DND-41 (cell line): ENCODE data around the gene ACADM.
"Not testable (repeated sequence)": the region's sequence is repeated elsewhere in the genome, so short reads cannot be mapped to it uniquely, and the experiment has no call there.

ENCODE experiments used
- ATAC-seq: fragments of 200-7000 bp; cut with Tn5 transposase; 3 replicates; pipeline ENCODE4 v1.9.1; 2021; ENCODE audit warnings: low read depth; ENCODE audit not compliant: insufficient read depth
- DNase-seq: peaks from one replicate; pipeline ENCODE4 v3.0.0-alpha.2; 2020
- H2AFZ ChIP-seq: 2 replicates; pipeline ENCODE4 v1.6.0; 2012; ENCODE audit warnings: low read depth, low read length
- H3K27ac ChIP-seq: 2 replicates; pipeline ENCODE4 v1.5.1; 2012; ENCODE audit warnings: low read length, inconsistent platforms
- H3K27me3 ChIP-seq: fragments of 200-600 bp; sonication (generic); 2 replicates; pipeline ENCODE4 v1.6.0; 2012; ENCODE audit warnings: low read length, mild to moderate bottlenecking, inconsistent platforms; ENCODE audit not compliant: insufficient read depth, poor library complexity
- H3K36me3 ChIP-seq: 2 replicates; pipeline ENCODE4 v1.5.1; 2012; ENCODE audit warnings: low read length, inconsistent platforms; ENCODE audit not compliant: insufficient read depth
- H3K4me1 ChIP-seq: 2 replicates; pipeline ENCODE4 v1.5.1; 2012; ENCODE audit warnings: mild to moderate bottlenecking, low read length; ENCODE audit not compliant: insufficient read depth
- H3K4me2 ChIP-seq: 2 replicates; pipeline ENCODE4 v1.6.0; 2012; ENCODE audit warnings: mild to moderate bottlenecking, moderate library complexity, low read length, inconsistent platforms; ENCODE audit not compliant: insufficient read depth
- H3K4me3 ChIP-seq, 2 experiments: fragments of 200-600 bp in 1 of 2; shearing (Covaris generic) in 1 of 2; 2 replicates each; pipeline ENCODE4 v1.5.1; 2012 to 2016; ENCODE audit warnings: inconsistent platforms in 2 of 2, low read length in 2 of 2, mild to moderate bottlenecking in 2 of 2, low read depth in 1 of 2, moderate library complexity in 1 of 2
- H3K79me2 ChIP-seq: 2 replicates; pipeline ENCODE4 v1.6.0; 2012; ENCODE audit warnings: low read length, inconsistent platforms; ENCODE audit not compliant: insufficient read depth
- H3K9ac ChIP-seq: 2 replicates; pipeline ENCODE4 v1.6.0; 2012; ENCODE audit warnings: low read depth, mild to moderate bottlenecking, inconsistent platforms, low read length, moderate library complexity
- H3K9me3 ChIP-seq: 2 replicates; pipeline ENCODE4 v1.5.1; 2012; ENCODE audit warnings: low read length, moderate library complexity, mild to moderate bottlenecking, inconsistent platforms; ENCODE audit not compliant: insufficient read depth, severe bottlenecking
- H4K20me1 ChIP-seq: 2 replicates; pipeline ENCODE4 v1.6.0; 2012; ENCODE audit warnings: low read length; ENCODE audit not compliant: insufficient read depth
- EZH2 ChIP-seq: IDR thresholded peaks from 3 replicates; pipeline ENCODE4 v1.6.1; 2012; ENCODE audit warnings: borderline replicate concordance, low read depth, mild to moderate bottlenecking, moderate library complexity, low read length, inconsistent platforms; ENCODE audit not compliant: severe bottlenecking
- TF ChIP-seq, protein P1 (sequence below): IDR thresholded peaks from 2 replicates; pipeline ENCODE4 v1.5.1; 2012; ENCODE audit warnings: borderline replicate concordance, low read length, moderate library complexity, mild to moderate bottlenecking; ENCODE audit not compliant: poor library complexity, severe bottlenecking; ENCODE audit errors: extremely low read depth

Gene ACADM

DNA sequence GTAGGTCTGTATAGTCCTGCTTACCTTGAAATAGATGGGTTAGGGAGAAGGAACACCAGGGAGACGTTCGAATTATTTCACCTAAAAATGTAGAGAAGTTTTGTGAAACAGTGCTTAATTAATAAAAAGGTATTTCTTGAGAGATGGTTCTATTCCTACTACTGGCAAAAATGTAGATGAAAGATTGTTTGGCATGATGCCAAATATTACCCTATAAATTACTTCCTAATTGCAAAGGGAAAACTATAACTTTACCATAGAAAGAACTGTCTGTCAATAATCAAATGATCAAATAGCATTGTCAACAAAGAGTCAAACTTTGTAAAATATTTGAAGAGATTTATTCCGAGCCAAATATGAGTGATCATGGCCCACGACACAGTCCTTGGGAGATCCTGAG is 4.2 kb upstream of the ACADM start:
- H3K79me2 ChIP-seq = peaks cover 12% of the 10 kb centered on the region
- DNase-seq (no peak), ATAC-seq (no peak)
- H3K4me3 ChIP-seq = no peak overlapping the region
- H2AFZ ChIP-seq = no peak overlapping the region
- no peaks in the 10 kb centered on the region for H3K27me3 ChIP-seq
- H3K36me3 ChIP-seq = no peaks in the 10 kb centered on the region
- H3K9ac ChIP-seq = no peak overlapping the region
- no peak overlapping the region for H3K27ac ChIP-seq
- no peak overlapping the region for H3K4me2 ChIP-seq
- H4K20me1 ChIP-seq = no peaks in the 10 kb centered on the region
- TF ChIP-seq, protein P1, sequence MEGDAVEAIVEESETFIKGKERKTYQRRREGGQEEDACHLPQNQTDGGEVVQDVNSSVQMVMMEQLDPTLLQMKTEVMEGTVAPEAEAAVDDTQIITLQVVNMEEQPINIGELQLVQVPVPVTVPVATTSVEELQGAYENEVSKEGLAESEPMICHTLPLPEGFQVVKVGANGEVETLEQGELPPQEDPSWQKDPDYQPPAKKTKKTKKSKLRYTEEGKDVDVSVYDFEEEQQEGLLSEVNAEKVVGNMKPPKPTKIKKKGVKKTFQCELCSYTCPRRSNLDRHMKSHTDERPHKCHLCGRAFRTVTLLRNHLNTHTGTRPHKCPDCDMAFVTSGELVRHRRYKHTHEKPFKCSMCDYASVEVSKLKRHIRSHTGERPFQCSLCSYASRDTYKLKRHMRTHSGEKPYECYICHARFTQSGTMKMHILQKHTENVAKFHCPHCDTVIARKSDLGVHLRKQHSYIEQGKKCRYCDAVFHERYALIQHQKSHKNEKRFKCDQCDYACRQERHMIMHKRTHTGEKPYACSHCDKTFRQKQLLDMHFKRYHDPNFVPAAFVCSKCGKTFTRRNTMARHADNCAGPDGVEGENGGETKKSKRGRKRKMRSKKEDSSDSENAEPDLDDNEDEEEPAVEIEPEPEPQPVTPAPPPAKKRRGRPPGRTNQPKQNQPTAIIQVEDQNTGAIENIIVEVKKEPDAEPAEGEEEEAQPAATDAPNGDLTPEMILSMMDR = no peak
- no peak for TF ChIP-seq EZH2
- peaks cover 12% of the 10 kb centered on the region for H3K4me1 ChIP-seq
- no peaks in the 10 kb centered on the region for H3K9me3 ChIP-seq

DNA sequence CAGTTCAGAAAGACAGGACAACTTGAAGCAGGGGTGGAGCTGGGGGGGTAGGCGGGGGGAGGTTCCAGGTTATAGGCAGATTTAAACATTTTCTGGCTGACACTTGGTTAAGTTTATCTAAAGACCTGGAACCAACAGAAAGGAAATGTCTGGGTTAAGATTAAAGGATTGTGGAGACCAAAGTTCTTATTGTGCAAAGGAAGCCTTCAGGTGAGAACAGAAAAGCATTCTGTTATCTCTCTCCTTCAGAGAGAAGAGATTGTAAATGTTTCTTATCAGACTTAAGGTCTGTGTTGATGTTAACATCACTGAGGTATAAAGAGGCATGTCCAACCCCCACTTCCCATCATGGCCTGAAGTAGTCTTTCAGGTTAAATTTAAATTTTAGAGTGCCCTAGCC is 3.7 kb upstream of the ACADM start:
- Histone ChIP-seq H3K9me3 (no peaks in the 10 kb centered on the region), H3K27me3 (no peaks in the 10 kb centered on the region), H3K79me2 (peaks cover 17% of the 10 kb centered on the region), H3K4me1 (peaks cover 17% of the 10 kb centered on the region), H3K27ac (no peak overlapping the region), H3K4me3 (no peak overlapping the region), H3K9ac (no peak overlapping the region), H2AFZ (no peak overlapping the region), H4K20me1 (no peaks in the 10 kb centered on the region), H3K36me3 (no peaks in the 10 kb centered on the region), H3K4me2 (no peak overlapping the region)
- no peak for ATAC-seq
- no peak for DNase-seq
- TF ChIP-seq, protein P1 = no peak
- TF ChIP-seq EZH2 = no peak

DNA sequence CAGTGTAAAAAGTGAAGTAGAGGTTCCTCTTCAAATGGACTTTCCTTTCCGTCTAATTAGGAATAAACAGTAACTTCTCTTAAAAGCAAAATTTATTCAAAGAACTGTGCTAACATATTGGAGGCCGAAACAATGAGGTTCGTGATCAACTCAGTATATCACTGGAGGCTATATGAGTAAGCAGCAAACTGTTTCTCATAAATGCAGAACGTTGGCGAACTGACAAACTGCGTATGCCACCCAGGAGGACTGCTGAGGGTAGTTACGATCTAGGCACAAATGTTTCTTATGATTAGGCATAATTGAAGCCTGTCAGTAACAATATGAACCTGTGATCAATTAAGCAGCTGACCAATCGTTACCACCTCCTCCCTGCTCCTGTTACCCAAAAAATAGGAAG is 2.3 kb upstream of the ACADM start:
- DNase-seq, H2AFZ ChIP-seq, H3K9me3 ChIP-seq, ATAC-seq, H4K20me1 ChIP-seq, H3K27me3 ChIP-seq, H3K9ac ChIP-seq, H3K4me2 ChIP-seq, H3K27ac ChIP-seq, H3K36me3 ChIP-seq, H3K4me3 ChIP-seq: not testable (repeated sequence)
- peaks cover 30% of the 10 kb centered on the region for H3K4me1 ChIP-seq
- peaks cover 30% of the 10 kb centered on the region for H3K79me2 ChIP-seq

DNA sequence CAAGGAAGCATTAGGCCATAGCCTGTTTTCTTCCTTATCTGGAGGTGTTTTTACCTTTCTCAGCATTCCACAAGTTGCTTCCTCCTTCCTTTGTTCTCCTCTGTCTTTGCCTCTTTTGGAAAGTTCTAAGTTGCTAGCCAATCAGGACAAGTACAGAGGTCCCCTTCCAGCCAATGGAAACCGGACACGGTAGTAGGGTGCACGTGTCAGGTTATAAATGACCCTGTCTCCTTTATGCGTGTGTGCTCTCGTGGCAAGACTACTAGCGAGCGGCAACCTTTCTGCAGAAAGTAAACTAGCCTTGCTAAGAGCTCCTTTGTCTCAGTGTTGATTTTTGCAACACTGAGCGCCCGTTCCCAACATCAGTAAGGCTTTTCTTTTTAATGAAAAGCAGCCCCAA is 1.5 kb upstream of the ACADM start:
- peaks cover 38% of the 10 kb centered on the region for H3K79me2 ChIP-seq
- no peak for ATAC-seq
- no peak for DNase-seq
- H3K4me2 ChIP-seq = peak overlapping the region; percentile 74; the same call in 1 of the 2 replicates
- H3K27ac ChIP-seq = no peak overlapping the region
- no peaks in the 10 kb centered on the region for H4K20me1 ChIP-seq
- peaks cover 38% of the 10 kb centered on the region for H3K4me1 ChIP-seq
- H3K36me3 ChIP-seq = no peaks in the 10 kb centered on the region
- no peaks in the 10 kb centered on the region for H3K9me3 ChIP-seq
- H3K4me3 ChIP-seq = peak overlapping the region in 1 of 2 experiments; percentile 95; a peak in 1 of 4 replicates
- H3K9ac ChIP-seq = no peak overlapping the region; the same call in 1 of the 2 replicates
- no peak overlapping the region; the same call in 1 of the 2 replicates for H2AFZ ChIP-seq
- no peaks in the 10 kb centered on the region for H3K27me3 ChIP-seq
- no peak for TF ChIP-seq EZH2
- TF ChIP-seq, protein P1 = no peak
